Stimulated activated naive CD8-positive, alpha-beta T cell treated with anti-CD3 and anti-CD28 coated beads, Interleukin-15, amount 100 ng/mL, for 72 hours (primary cell): ENCODE data around the gene CD46.
"Not testable (repeated sequence)": the region's sequence is repeated elsewhere in the genome, so short reads cannot be mapped to it uniquely, and the experiment has no call there.

Source experiments
- ATAC-seq: fragments of 150-1000 bp; cut with Tn5 transposase; 2 replicates; pipeline ENCODE4 v1.10.0; 2021; ENCODE audit warnings: mild to moderate bottlenecking, moderate library complexity
- DNase-seq, 2 donors: peaks; one replicate each; pipeline ENCODE4 v3.0.0; 2021 to 2022
- H3K27ac Mint-ChIP-seq, 2 donors: one replicate each; pipeline ENCODE4 v1.8.0; 2022; ENCODE audit warnings: mild to moderate bottlenecking in 2 of 2, mixed read lengths in 2 of 2, moderate library complexity in 2 of 2
- H3K27me3 Mint-ChIP-seq: one replicate; pipeline ENCODE4 v1.8.0; 2022; ENCODE audit warnings: mixed read lengths
- H3K4me1 Mint-ChIP-seq: one replicate; pipeline ENCODE4 v1.8.0; 2022; ENCODE audit warnings: mild to moderate bottlenecking, mixed read lengths
- H3K4me3 Mint-ChIP-seq, 2 donors: one replicate each; pipeline ENCODE4 v1.8.0; 2022; ENCODE audit warnings: mild to moderate bottlenecking in 2 of 2, mixed read lengths in 2 of 2, moderate library complexity in 1 of 2
- H3K9me3 Mint-ChIP-seq, 2 donors: one replicate each; pipeline ENCODE4 v1.8.0; 2022; ENCODE audit warnings: mixed read lengths in 2 of 2

Gene CD46

GRCh38 chr1:207751790-207752455 lies at the start of gene CD46:
Gene CD46 (plus strand): TSS chr1:207752054. CDS start chr1:207752213, 159 bp downstream.
- Mint-ChIP-seq H3K4me3 (peak within 1 kb of the TSS; percentile 96 to 99), H3K4me1 (peaks cover 63% of the 10 kb centered on the region), H3K9me3 (peaks cover 0 to 4% of the 10 kb centered on the region in 2 donors), H3K27ac (peak within 1 kb of the TSS; percentile 98 to 99), H3K27me3 (no peaks in the 10 kb centered on the region)
- ATAC-seq = peak; percentile 97
- peak; percentile 92 to 95 for DNase-seq

GRCh38 chr1:207702317-207702716 lies 49.5 kb upstream of the CD46 start:
- no peaks in the 10 kb centered on the region for H3K4me1 Mint-ChIP-seq
- no peaks in the 10 kb centered on the region for H3K9me3 Mint-ChIP-seq
- ATAC-seq = no peak
- H3K27me3 Mint-ChIP-seq = no peaks in the 10 kb centered on the region
- no peak overlapping the region for H3K27ac Mint-ChIP-seq
- no peak for DNase-seq
- no peak overlapping the region for H3K4me3 Mint-ChIP-seq

- DNase-seq = no peak
- no peak for ATAC-seq
- no peak overlapping the region for H3K27ac Mint-ChIP-seq
- no peak overlapping the region for H3K4me3 Mint-ChIP-seq
- no peaks in the 10 kb centered on the region for H3K4me1 Mint-ChIP-seq
- H3K9me3 Mint-ChIP-seq = no peaks in the 10 kb centered on the region
- no peaks in the 10 kb centered on the region for H3K27me3 Mint-ChIP-seq
These were observed 48.1 kb upstream of the CD46 start for GRCh38 chr1:207703712-207704111.

- H3K27ac Mint-ChIP-seq, H3K27me3 Mint-ChIP-seq, H3K4me1 Mint-ChIP-seq, H3K9me3 Mint-ChIP-seq, H3K4me3 Mint-ChIP-seq, ATAC-seq, DNase-seq: not testable (repeated sequence)
These were observed 43.9 kb upstream of the CD46 start for GRCh38 chr1:207708004-207708403.

- DNase-seq = no peak
- Mint-ChIP-seq H3K4me1 (no peaks in the 10 kb centered on the region), H3K9me3 (no peaks in the 10 kb centered on the region), H3K27ac (no peak overlapping the region), H3K4me3 (no peak overlapping the region), H3K27me3 (no peaks in the 10 kb centered on the region)
- ATAC-seq = no peak
These were observed 40.6 kb upstream of the CD46 start for GRCh38 chr1:207711285-207711684.

GRCh38 chr1:207712701-207713100 lies 39.2 kb upstream of the CD46 start:
- not testable (repeated sequence) for ATAC-seq, H3K9me3 Mint-ChIP-seq, H3K27me3 Mint-ChIP-seq, H3K4me1 Mint-ChIP-seq, H3K4me3 Mint-ChIP-seq, H3K27ac Mint-ChIP-seq, DNase-seq

GRCh38 chr1:207713529-207713928 lies 38.3 kb upstream of the CD46 start:
- no peaks in the 10 kb centered on the region for H3K4me1 Mint-ChIP-seq
- no peak overlapping the region for H3K4me3 Mint-ChIP-seq
- no peaks in the 10 kb centered on the region for H3K9me3 Mint-ChIP-seq
- H3K27me3 Mint-ChIP-seq = no peaks in the 10 kb centered on the region
- no peak overlapping the region for H3K27ac Mint-ChIP-seq
- DNase-seq (no peak), ATAC-seq (peak; percentile 31)

GRCh38 chr1:207719234-207719633 lies 32.6 kb upstream of the CD46 start:
- Mint-ChIP-seq H3K9me3 (no peaks in the 10 kb centered on the region), H3K4me1 (no peaks in the 10 kb centered on the region), H3K27me3 (no peaks in the 10 kb centered on the region), H3K27ac (no peak overlapping the region), H3K4me3 (no peak overlapping the region)
- no peak for DNase-seq
- ATAC-seq = no peak

GRCh38 chr1:207728200-207728858 lies 23.5 kb upstream of the CD46 start:
- ATAC-seq, H3K4me3 Mint-ChIP-seq, H3K27me3 Mint-ChIP-seq, DNase-seq, H3K9me3 Mint-ChIP-seq: not testable (repeated sequence)
- peaks cover 11% of the 10 kb centered on the region for H3K4me1 Mint-ChIP-seq
- peak overlapping the region in 1 of 2 donors; percentile 22 for H3K27ac Mint-ChIP-seq

- H3K27ac Mint-ChIP-seq, ATAC-seq: not testable (repeated sequence)
- peaks cover 13% of the 10 kb centered on the region for H3K4me1 Mint-ChIP-seq
These were observed 14.2 kb upstream of the CD46 start for GRCh38 chr1:207737503-207738157.

GRCh38 chr1:207738158-207738659 lies 13.6 kb upstream of the CD46 start:
- H3K27me3 Mint-ChIP-seq, DNase-seq, H3K9me3 Mint-ChIP-seq, ATAC-seq: not testable (repeated sequence)
- peaks cover 13% of the 10 kb centered on the region for H3K4me1 Mint-ChIP-seq
- H3K27ac Mint-ChIP-seq = peak overlapping the region in 1 of 2 donors; percentile 70
- H3K4me3 Mint-ChIP-seq = peak overlapping the region in 1 of 2 donors; percentile 25

More at GRCh38 chr1:207737503-207738157, 14.2 kb upstream of the CD46 start:
- not testable (repeated sequence) for H3K9me3 Mint-ChIP-seq, H3K27me3 Mint-ChIP-seq, H3K4me3 Mint-ChIP-seq, DNase-seq

- Mint-ChIP-seq H3K4me3 (no peak overlapping the region), H3K9me3 (no peaks in the 10 kb centered on the region), H3K27me3 (no peaks in the 10 kb centered on the region), H3K4me1 (peaks cover 13% of the 10 kb centered on the region), H3K27ac (no peak overlapping the region)
- DNase-seq (no peak), ATAC-seq (no peak)
These were observed 11.6 kb upstream of the CD46 start for GRCh38 chr1:207740207-207740606.

GRCh38 chr1:207742850-207743555 lies 8.9 kb upstream of the CD46 start:
- ATAC-seq = no peak
- Mint-ChIP-seq H3K4me3 (no peak overlapping the region), H3K27ac (no peak overlapping the region), H3K9me3 (no peaks in the 10 kb centered on the region), H3K27me3 (no peaks in the 10 kb centered on the region), H3K4me1 (peaks cover 8% of the 10 kb centered on the region)
- DNase-seq = no peak

- ATAC-seq = no peak
- Mint-ChIP-seq H3K27me3 (no peaks in the 10 kb centered on the region), H3K9me3 (peaks cover 0 to 4% of the 10 kb centered on the region in 2 donors), H3K27ac (no peak overlapping the region), H3K4me3 (no peak overlapping the region), H3K4me1 (peaks cover 11% of the 10 kb centered on the region)
- DNase-seq = no peak
These were observed 7.8 kb upstream of the CD46 start for GRCh38 chr1:207744000-207744534.

GRCh38 chr1:207745285-207745684 lies 6.6 kb upstream of the CD46 start:
- no peak overlapping the region for H3K4me3 Mint-ChIP-seq
- no peak overlapping the region for H3K27ac Mint-ChIP-seq
- H3K9me3 Mint-ChIP-seq = peaks cover 0 to 4% of the 10 kb centered on the region in 2 donors
- DNase-seq = no peak
- no peaks in the 10 kb centered on the region for H3K27me3 Mint-ChIP-seq
- no peak for ATAC-seq
- peaks cover 20% of the 10 kb centered on the region for H3K4me1 Mint-ChIP-seq
